PC-3 (cell line): ENCODE measurements around the gene EPHB2. TPM values are rescaled to one million over a fixed set of nuclear protein-coding genes. Genes with fewer than 3 reads are reported as not detected.

ENCODE experiments used
- ATAC-seq: fragments of 200-7000 bp; cut with Tn5 transposase; 2 replicates; pipeline ENCODE4 v1.9.1; 2020; ENCODE audit warnings: mild to moderate bottlenecking, moderate library complexity
- BruUV-seq: library from RNA; stranded (reverse); fragments of 400-500 nt; replicated peaks from 2 replicates; lab custom pipeline; 2021; lab: Mats Ljungman, UMichigan
- CTCF ChIA-PET: fragments of 300-600 bp; sonication (Branson Sonifier 250); formaldehyde crosslinking; loops from one replicate; lab custom pipeline; 2022; ENCODE audit warnings: antibody characterized with exemption; lab: Charles Lee
- POLR2A ChIA-PET: fragments of 300-600 bp; sonication (Branson Sonifier 250); formaldehyde crosslinking; loops from one replicate; lab custom pipeline; 2022; ENCODE audit warnings: antibody characterized with exemption; ENCODE audit not compliant: unreplicated experiment; lab: Charles Lee
- DNase-seq: peaks from one replicate; pipeline ENCODE4 v3.0.0-alpha.2; 2015
- H2AFZ ChIP-seq: fragments of 300-600 bp; sonication (generic); 2 replicates; pipeline ENCODE4 v1.6.0; 2016; ENCODE audit warnings: antibody characterized with exemption, low read length
- H3F3A ChIP-seq: fragments of 300-600 bp; sonication (generic); one replicate; pipeline ENCODE4 v1.6.0; 2017; ENCODE audit warnings: antibody characterized with exemption, low read length, control low read depth, mild to moderate bottlenecking; ENCODE audit not compliant: unreplicated experiment
- H3K27ac ChIP-seq: fragments of 300-600 bp; sonication (generic); 2 replicates; pipeline ENCODE4 v1.5.1; 2016; ENCODE audit warnings: mild to moderate bottlenecking, low read length
- H3K27me3 ChIP-seq: fragments of 300-600 bp; sonication (generic); 2 replicates; pipeline ENCODE4 v1.6.1; 2016; ENCODE audit warnings: low read length, mixed read lengths
- H3K36me3 ChIP-seq: fragments of 300-600 bp; sonication (generic); 2 replicates; pipeline ENCODE4 v1.6.1; 2016; ENCODE audit warnings: low read depth, mixed run types, low read length, mixed read lengths
- H3K4me1 ChIP-seq: fragments of 300-600 bp; sonication (generic); 2 replicates; pipeline ENCODE4 v1.5.1; 2016; ENCODE audit warnings: low read length; ENCODE audit not compliant: insufficient read depth
- H3K4me2 ChIP-seq: fragments of 300-600 bp; sonication (generic); 2 replicates; pipeline ENCODE4 v1.6.0; 2016; ENCODE audit warnings: low read length
- H3K4me3 ChIP-seq: fragments of 300-600 bp; sonication (generic); 2 replicates; pipeline ENCODE4 v1.5.1; 2016; ENCODE audit warnings: mild to moderate bottlenecking, low read length, mixed read lengths
- H3K79me2 ChIP-seq: fragments of 300-600 bp; sonication (generic); 2 replicates; pipeline ENCODE4 v1.6.1; 2017; ENCODE audit warnings: low read length, mixed read lengths
- H3K9ac ChIP-seq: fragments of 300-600 bp; sonication (generic); 2 replicates; pipeline ENCODE4 v1.6.0; 2016; ENCODE audit warnings: mild to moderate bottlenecking, low read length
- H3K9me2 ChIP-seq: fragments of 300-600 bp; sonication (generic); replicated peaks from 2 replicates; pipeline ENCODE4 v1.6.1; 2016; ENCODE audit warnings: mixed run types, low read length, mixed read lengths
- H3K9me3 ChIP-seq: fragments of 300-600 bp; sonication (generic); 2 replicates; pipeline ENCODE4 v1.6.1; 2016; ENCODE audit warnings: low read length, mixed read lengths
- H4K20me1 ChIP-seq: fragments of 300-600 bp; sonication (generic); 2 replicates; pipeline ENCODE4 v1.6.1; 2016; ENCODE audit warnings: low read length, mixed read lengths
- EZH2 ChIP-seq: fragments of 300-600 bp; sonication (generic); IDR thresholded peaks from one replicate; pipeline ENCODE4 v1.6.1; 2017; ENCODE audit warnings: antibody characterized with exemption, mild to moderate bottlenecking, low read length; ENCODE audit not compliant: unreplicated experiment
- EZH2phosphoT487 ChIP-seq: fragments of 300-600 bp; sonication (generic); IDR thresholded peaks from 2 replicates; pipeline ENCODE4 v1.6.1; 2018; ENCODE audit warnings: mild to moderate bottlenecking, antibody characterized with exemption, low read length, borderline replicate concordance
- intact Hi-C: fragments of 100-400 bp; cut with micrococcal nuclease; formaldehyde crosslinking; loops from 2 replicates; pipeline ENCODE4 v1.9.0; 2023
- total RNA-seq: library from RNA; depleted of rRNA; stranded (reverse); fragments of >200 nt; gene quantifications from 2 replicates; pipeline ENCODE4 v1.2.3, GENCODE V29; 2014
- TF ChIP-seq, protein P1 (sequence below): fragments of 300-600 bp; sonication (generic); conservative IDR thresholded peaks from 2 replicates; pipeline ENCODE4 v1.5.1; 2017; ENCODE audit warnings: antibody characterized with exemption, low read depth, mild to moderate bottlenecking, low read length

The EPHB2 gene
- total RNA-seq, 1 experiment from 2014 or later: 23.2 TPM

DNA sequence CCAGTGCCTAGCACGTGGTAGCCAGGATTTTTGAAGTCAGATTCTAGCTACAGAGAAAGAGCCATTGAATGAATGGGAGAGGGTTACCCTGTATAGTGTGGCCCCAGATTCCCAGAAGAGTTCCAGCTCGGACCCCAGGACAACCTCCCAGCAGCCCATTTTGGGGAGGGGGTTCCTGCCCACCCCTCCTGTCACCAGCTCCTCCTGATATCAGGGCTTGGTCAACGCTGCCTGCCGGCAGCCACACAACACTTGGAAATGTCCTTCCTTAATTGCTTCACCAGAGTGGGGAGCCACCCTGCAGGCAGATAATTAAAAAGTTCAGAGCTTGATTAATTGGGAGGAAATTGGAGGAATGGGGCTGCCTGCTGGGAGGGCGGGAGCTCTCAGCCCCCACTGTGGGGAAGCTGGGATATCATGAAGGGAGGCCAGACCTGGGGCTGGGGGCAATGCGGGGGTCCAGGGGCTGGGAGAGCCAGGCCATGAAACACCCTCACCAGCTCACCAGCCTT, 141.6 kb downstream of the EPHB2 start:
- intact Hi-C loops: no loop called here
- no peak overlapping the region for H3K9ac ChIP-seq
- H2AFZ ChIP-seq: no peak overlapping the region
- H3K36me3 ChIP-seq: no peaks in the 10 kb centered on the region
- ATAC-seq (no peak), DNase-seq (no peak)
- no peak overlapping the region for H3K4me3 ChIP-seq
- ChIA-PET POLR2A (no interaction called here), CTCF (no interaction called here)
- no peak overlapping the region for H3K27ac ChIP-seq
- H3K4me2 ChIP-seq: no peak overlapping the region
- H3K79me2 ChIP-seq: no peaks in the 10 kb centered on the region
- BruUV-seq: no TSS peak
- H4K20me1 ChIP-seq: no peaks in the 10 kb centered on the region
- H3K27me3 ChIP-seq: no peaks in the 10 kb centered on the region
- H3F3A ChIP-seq: no peaks in the 10 kb centered on the region
- TF ChIP-seq, protein P1, sequence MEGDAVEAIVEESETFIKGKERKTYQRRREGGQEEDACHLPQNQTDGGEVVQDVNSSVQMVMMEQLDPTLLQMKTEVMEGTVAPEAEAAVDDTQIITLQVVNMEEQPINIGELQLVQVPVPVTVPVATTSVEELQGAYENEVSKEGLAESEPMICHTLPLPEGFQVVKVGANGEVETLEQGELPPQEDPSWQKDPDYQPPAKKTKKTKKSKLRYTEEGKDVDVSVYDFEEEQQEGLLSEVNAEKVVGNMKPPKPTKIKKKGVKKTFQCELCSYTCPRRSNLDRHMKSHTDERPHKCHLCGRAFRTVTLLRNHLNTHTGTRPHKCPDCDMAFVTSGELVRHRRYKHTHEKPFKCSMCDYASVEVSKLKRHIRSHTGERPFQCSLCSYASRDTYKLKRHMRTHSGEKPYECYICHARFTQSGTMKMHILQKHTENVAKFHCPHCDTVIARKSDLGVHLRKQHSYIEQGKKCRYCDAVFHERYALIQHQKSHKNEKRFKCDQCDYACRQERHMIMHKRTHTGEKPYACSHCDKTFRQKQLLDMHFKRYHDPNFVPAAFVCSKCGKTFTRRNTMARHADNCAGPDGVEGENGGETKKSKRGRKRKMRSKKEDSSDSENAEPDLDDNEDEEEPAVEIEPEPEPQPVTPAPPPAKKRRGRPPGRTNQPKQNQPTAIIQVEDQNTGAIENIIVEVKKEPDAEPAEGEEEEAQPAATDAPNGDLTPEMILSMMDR: no peak
- TF ChIP-seq EZH2phosphoT487 (no peak), EZH2 (no peak)
- H3K4me1 ChIP-seq: no peaks in the 10 kb centered on the region
- H3K9me2 ChIP-seq: no peaks in the 10 kb centered on the region
- H3K9me3 ChIP-seq: no peaks in the 10 kb centered on the region

- DNase-seq: no peak
- Histone ChIP-seq H3K36me3 (no peaks in the 10 kb centered on the region), H3K79me2 (no peaks in the 10 kb centered on the region), H3K9ac (no peak overlapping the region), H3F3A (no peaks in the 10 kb centered on the region), H3K4me2 (no peak overlapping the region), H4K20me1 (no peaks in the 10 kb centered on the region), H3K9me3 (no peaks in the 10 kb centered on the region), H3K9me2 (no peaks in the 10 kb centered on the region), H3K4me3 (no peak overlapping the region), H2AFZ (no peak overlapping the region), H3K4me1 (no peaks in the 10 kb centered on the region), H3K27ac (no peak overlapping the region), H3K27me3 (no peaks in the 10 kb centered on the region)
- CTCF ChIA-PET: no interaction called here
- intact Hi-C loops: no loop called here
- ATAC-seq: no peak
- POLR2A ChIA-PET: no interaction called here
- BruUV-seq: no TSS peak
- TF ChIP-seq, protein P1: no peak
- no peak for TF ChIP-seq EZH2phosphoT487
- TF ChIP-seq EZH2: no peak
These were observed 143.1 kb downstream of the EPHB2 start for GRCh38 chr1:22853651-22854185.

DNA sequence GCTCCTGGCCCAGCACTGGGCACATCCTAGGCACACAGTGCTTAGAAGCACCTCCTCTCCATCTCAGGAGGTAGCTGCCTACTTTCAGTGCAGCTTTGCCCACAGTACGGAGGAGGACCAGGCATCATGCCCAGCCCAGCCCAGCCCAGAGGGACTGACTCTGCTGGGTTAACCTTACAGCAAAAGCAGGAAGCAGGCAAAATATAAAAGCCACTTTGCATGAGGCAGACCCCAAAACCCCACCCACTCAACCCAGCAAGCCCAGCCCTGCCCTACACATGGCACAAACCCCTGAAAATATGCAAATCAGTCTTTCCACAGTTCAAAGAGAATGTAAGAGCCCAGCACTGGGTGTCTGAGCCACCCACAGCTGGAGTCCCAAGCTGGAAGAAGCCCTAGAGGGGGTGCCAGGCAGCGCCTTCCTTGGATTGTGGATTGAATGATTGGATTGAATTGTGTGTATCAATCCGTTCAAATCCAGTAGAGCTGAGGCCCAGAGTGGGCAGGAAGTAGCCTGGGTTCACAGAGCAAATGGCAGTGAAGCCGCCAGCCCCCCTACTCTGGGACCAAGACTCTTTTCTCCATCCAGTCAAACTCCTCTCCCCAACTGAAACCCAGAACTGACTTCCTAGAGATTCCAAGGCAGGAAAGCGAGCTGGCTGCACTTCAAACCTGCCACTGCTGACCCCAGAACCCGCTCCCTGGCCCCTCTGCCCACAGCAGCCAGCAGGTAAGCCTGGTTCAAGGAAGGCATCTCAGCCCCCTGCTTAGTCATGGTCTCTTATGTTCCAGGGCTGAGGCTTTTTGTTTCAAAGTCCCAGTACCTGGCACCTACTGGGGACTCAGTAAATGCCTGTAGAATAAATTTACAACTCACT, 144.3 kb downstream of the EPHB2 start:
- Histone ChIP-seq H3F3A (no peaks in the 10 kb centered on the region), H3K9me2 (no peaks in the 10 kb centered on the region), H3K27ac (no peak overlapping the region), H3K79me2 (no peaks in the 10 kb centered on the region), H4K20me1 (no peaks in the 10 kb centered on the region), H3K9me3 (no peaks in the 10 kb centered on the region), H3K27me3 (no peaks in the 10 kb centered on the region), H3K36me3 (no peaks in the 10 kb centered on the region), H3K9ac (no peak overlapping the region), H3K4me3 (no peak overlapping the region), H2AFZ (no peak overlapping the region), H3K4me1 (no peaks in the 10 kb centered on the region), H3K4me2 (no peak overlapping the region)
- CTCF ChIA-PET: no interaction called here
- DNase-seq (no peak), ATAC-seq (no peak)
- intact Hi-C loops: no loop called here
- BruUV-seq: no TSS peak
- TF ChIP-seq, protein P1: no peak
- TF ChIP-seq EZH2 (no peak), EZH2phosphoT487 (no peak)
- POLR2A ChIA-PET: no interaction called here
